GM12891 (cell line): ENCODE data around the gene ECI1.

ENCODE experiments used
- POLR2A ChIP-seq: IDR thresholded peaks from 2 replicates; pipeline ENCODE4 v1.6.1; 2011; ENCODE audit warnings: low read depth, low read length, control low read depth
- TAF1 ChIP-seq: IDR thresholded peaks from 2 replicates; pipeline ENCODE4 v1.6.1; 2011; ENCODE audit warnings: low read depth, low read length, control low read depth

DNA sequence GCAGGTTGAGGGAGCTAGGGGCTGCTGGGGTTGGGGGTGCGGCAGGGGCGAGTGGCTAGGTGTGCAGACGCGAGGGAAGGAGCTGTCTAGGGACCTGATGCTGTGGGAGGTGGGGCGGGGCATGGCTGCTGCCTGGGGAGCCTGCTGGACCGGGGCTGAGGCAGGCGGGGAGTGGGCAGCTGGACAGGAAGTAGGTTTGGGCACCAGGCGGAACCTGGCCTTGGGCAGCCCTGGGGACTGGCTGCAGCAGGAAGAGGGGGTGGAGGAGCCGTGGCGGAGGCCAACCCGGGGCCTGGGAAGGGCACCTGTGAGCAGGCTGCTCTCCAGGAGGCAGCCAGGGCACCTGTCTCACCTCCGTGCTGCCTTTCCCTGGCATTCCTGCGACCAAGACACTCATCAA, 21.0 kb downstream of the ECI1 start:
- TF ChIP-seq POLR2A (no peak), TAF1 (no peak)
